Stimulated activated CD8-positive, alpha-beta memory T cell treated with anti-CD3 and anti-CD28 coated beads, Interleukin-2, amount 100 ng/mL, for 48 hours (primary cell): Measurements from ENCODE around the gene CTDSP1.
A peak's percentile ranks its signal among the peaks of the same experiment; 100 is the strongest.

Source experiments
- DNase-seq, 2 donors: peaks; one replicate each; pipeline ENCODE4 v3.0.0-alpha.2; 2020; ENCODE audit warnings: low read depth in 2 of 2

The CTDSP1 gene

GRCh38 chr2:218398437-218399390 is 954 bp upstream of the CTDSP1 start:
- no peak for DNase-seq

GRCh38 chr2:218400167-218400929 is 680 bp downstream of the CTDSP1 start:
- DNase-seq = no peak

DNA sequence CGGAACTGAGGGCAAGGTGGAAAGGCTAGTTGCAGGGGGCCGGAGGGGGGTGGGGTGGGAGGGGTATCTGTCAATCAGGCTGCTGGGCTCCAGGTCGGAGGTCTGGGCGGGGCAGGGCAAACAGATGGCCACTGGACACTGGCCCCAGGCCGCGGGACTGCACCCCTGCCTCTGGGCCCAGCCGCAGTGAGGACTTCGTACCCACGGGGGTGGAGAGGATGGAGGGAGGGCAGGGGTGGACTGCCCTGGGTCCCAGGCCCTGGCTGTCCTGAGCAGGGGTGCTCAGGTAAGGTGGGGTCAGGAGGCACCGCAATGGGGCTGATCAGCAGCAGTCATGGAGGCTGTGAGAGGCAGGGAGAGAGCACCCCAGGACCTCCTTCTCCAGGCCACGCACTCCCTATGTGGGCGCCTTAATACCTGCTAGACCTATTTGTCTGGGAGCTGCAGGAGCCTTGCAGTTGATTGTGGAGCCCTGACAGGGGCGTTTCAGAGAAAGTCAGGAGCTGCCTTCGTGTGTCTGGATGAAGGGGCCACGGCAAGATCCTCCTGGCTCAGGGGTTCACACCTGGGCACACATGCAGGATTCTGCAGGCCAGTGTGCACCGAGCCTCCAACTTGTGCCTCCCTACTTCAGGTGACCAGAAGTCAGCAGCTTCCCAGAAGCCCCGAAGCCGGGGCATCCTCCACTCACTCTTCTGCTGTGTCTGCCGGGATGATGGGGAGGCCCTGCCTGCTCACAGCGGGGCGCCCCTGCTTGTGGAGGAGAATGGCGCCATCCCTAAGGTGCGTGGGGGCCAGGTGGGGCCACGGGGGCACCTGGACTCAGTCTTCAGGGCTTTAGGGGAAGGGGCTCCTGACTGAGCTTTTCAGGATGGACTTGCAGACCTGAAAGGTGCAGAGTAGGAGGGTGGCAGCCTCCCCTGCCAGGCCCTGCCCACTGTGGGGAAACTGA is 1.5 kb downstream of the CTDSP1 start:
- no peak for DNase-seq

GRCh38 chr2:218401890-218402289 is 2.2 kb downstream of the CTDSP1 start:
- no peak for DNase-seq

GRCh38 chr2:218402491-218402901 is 2.8 kb downstream of the CTDSP1 start:
- no peak for DNase-seq

- DNase-seq = no peak
Observed at GRCh38 chr2:218402911-218403411, 3.3 kb downstream of the CTDSP1 start.

DNA sequence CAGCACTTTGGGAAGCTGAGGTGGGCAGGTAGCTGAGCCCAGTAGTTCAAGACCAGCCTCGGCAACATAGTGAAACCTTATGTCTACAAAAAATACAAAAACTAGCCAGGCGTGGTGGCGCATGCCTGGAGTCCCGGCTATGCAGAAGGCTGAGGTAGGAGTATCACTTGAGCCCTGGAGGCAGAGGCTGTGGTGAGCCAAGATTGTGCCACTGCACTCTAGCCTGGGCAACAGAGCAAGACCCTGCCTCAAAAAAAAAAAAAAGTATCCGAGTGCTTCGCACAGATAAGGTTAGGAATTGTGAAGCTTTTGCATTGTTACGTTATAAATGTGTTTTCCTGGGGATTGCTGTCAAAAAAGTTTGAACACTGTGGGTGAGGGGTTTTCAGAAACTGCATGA is 4.1 kb downstream of the CTDSP1 start:
- no peak for DNase-seq

- DNase-seq = no peak
Observed at GRCh38 chr2:218404351-218405085, 4.8 kb downstream of the CTDSP1 start.

- no peak for DNase-seq
Observed at GRCh38 chr2:218405086-218405745, 5.5 kb downstream of the CTDSP1 start.

GRCh38 chr2:218405746-218406208 is 6.1 kb downstream of the CTDSP1 start:
- DNase-seq = no peak

DNA sequence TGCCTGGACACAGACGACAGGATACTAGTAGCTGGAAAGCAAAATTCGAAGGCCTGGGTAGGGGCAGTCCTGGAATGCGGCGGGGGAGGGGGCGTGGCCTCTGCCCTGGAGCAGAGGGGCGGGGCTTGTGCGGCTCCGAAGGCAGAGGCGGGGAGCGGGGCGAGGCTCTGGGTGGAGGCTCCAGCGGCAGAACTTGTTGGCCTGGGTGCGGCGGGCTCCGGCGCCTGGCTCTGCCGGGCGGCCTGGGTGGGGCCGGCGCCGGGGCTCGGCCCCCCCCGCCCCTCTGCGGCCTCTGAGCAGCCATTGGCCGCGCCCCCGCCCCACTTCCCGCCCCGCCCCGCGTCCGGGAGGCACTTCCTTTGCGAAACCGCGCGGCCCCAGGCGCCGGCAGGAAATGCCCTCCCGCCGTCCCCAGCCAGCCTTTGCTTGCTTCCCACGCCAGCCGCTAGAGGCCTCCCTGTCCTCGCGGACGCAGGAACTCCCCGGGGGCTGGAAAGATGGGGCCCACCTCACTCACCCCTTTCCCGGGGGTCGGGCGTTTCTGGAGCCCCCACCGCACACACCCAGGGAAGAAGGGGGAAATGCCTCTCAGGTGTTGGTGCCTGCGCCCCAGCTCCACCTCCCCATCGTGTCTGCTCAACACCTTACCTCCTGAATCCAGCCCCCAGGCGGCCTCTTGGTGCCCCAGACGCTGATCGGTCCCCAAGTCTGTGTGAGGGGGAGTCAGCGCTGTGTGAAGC is 6.7 kb downstream of the CTDSP1 start:
- peak; percentile 94 to 97 for DNase-seq

GRCh38 chr2:218406949-218407618 is 7.4 kb downstream of the CTDSP1 start:
- no peak for DNase-seq

GRCh38 chr2:218407717-218408116 is 8.0 kb downstream of the CTDSP1 start:
- DNase-seq = no peak

- DNase-seq = no peak
Observed at GRCh38 chr2:218418321-218418716, 18.7 kb downstream of the CTDSP1 start.

GRCh38 chr2:218418717-218419458 is 19.2 kb downstream of the CTDSP1 start, which contains the start of gene VIL1:
Gene VIL1, plus strand, starts transcription at chr2:218419123. Its CDS starts 4,656 bp downstream, at chr2:218423779.
- no peak for DNase-seq

- no peak for DNase-seq
Observed at GRCh38 chr2:218419630-218420216, 20.1 kb downstream of the CTDSP1 start.

GRCh38 chr2:218421027-218421426 is 21.4 kb downstream of the CTDSP1 start:
- DNase-seq = no peak
